GM15510 (cell line): Measurements from ENCODE around the gene NR1H4.

ENCODE experiments used
- POLR2A ChIP-seq: IDR thresholded peaks from 3 replicates; pipeline ENCODE4 v1.6.1; 2011; ENCODE audit warnings: borderline replicate concordance; ENCODE audit not compliant: insufficient read length; ENCODE audit errors: extremely low read depth

Gene NR1H4

DNA sequence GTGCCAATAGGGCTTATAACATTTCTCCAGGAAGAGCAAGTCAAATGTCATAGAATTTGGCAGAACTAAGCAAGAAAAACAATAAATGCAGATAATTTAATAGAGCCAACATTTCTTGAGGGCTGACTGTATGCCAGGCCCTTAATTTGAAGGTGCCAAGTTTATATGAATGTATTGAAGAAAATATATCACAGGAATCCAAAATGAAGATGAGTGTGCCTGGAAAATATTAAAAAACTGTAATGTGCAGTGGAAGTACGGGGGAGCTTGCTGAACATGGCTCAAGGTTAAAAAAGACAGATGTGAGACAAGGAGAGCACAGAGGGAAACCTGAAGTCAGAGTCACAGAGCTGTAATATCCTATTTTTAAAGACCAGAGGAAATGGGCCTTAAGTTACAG, 16.4 kb downstream of the NR1H4 start:
- TF ChIP-seq POLR2A = no peak

DNA sequence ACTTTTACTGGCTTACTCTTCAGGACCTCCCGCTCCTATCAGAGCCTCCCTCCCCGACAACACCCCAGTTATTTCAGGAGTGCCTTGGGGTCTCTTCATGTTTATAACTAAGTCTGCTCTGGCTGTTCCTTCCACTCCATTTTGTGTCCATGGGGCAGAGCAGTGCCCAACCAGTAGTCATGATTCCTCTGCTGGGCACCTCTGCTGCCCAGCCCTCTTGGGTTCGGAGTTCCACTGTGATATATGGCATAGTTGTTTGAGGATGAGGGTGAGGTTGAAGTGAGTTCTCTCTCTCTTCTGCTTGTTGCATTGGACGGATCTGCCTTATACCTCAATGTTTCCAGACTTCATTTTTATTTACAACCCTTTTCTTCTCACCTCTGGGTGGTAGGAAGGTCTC, 17.4 kb downstream of the NR1H4 start:
- no peak for TF ChIP-seq POLR2A

GRCh38 chr12:100493396-100494012, 19.8 kb downstream of the NR1H4 start:
- no peak for TF ChIP-seq POLR2A

- TF ChIP-seq POLR2A = no peak
Measured at GRCh38 chr12:100494026-100494425, 20.4 kb downstream of the NR1H4 start.

DNA sequence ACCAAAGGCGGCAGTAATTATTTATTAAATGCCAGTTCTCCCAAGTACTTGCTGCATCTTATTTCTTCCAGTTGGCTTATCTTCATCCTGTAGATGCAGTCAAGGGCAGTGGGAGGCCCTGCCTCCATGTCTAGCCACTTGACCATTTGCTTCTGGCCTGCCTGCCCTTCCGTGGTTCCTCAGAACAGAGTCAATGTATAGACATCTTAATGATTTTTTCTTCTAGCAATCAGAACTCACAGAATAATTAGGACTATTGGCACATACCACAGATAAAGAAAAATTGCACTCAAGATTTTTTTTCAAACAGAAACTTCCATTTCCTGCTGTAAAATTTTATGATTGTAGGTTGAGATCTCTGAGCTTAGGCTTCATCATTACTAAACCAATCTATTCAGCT, 20.9 kb downstream of the NR1H4 start:
- TF ChIP-seq POLR2A = no peak

DNA sequence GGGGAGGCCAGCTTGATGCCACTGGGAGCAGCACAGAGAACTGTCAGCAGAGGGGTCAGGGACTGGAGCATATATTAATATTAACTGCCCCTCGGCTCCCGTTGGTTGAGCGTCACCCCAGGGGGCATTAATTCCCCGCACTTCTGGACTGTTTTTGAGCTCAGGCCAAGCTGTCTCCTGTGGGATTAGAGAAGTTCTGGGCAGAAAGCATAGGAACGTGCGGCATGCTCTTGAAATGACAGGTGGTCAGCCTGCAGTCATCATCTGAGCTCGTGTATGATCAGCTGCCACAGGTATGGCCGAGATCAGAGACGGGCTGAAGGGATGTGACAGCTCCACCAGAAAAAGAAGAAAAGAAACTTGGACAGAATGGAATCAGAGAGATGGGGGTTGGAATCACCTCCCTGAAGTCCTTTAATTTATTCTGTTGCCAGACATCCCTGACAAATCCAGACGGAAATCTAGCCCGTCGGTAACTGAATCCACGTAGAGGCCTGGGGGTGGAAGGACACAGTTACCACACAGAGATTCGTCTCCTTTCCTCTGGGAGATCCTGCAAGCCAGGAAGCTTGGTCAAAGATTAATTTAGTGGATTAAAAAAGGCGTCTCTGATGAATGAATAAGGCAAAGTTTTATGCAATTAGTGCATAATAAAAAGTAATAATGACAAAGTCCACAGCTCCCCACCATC, 23.6 kb downstream of the NR1H4 start:
- no peak for TF ChIP-seq POLR2A

DNA sequence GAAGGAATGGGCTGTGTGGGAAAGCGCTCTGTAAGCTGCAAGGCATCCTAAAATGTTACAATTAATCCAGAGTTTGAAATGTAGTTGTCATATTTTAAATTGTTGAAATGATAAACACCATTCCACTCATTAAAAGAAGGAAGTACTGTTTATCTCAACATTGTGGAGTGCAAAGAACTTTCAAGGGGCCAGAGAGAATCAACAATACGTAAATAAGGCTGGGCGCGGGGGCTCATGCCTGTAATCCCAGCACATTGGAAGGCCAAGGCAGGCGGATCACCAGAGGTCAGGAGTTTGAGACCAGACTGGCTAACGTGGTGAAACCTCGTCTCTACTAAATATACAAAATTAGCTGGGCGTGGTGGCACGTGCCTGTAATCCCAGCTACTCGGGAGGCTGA, 24.5 kb downstream of the NR1H4 start:
- TF ChIP-seq POLR2A = no peak

GRCh38 chr12:100499416-100499815, 25.8 kb downstream of the NR1H4 start:
- no peak for TF ChIP-seq POLR2A

GRCh38 chr12:100503228-100503628, 29.6 kb downstream of the NR1H4 start:
- TF ChIP-seq POLR2A = no peak

DNA sequence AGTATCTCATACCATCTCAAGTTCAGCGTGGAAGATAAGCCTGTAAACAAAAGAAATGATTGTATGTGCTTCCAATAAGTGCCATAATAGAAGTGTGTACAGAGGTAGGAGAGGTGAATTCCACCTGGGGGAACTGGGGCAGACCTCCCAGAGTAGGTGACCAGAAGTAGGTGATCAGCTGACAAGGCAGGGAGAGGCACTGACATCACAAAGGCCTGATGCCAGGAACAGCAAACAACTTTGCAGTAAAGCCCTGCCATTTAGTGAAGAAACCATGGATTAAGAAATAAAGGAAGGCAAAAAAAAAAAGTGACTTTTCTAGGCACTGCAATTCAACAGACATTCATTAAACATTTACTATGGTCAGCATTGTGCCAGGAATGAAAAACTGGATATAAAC, 31.1 kb downstream of the NR1H4 start:
- TF ChIP-seq POLR2A = no peak

DNA sequence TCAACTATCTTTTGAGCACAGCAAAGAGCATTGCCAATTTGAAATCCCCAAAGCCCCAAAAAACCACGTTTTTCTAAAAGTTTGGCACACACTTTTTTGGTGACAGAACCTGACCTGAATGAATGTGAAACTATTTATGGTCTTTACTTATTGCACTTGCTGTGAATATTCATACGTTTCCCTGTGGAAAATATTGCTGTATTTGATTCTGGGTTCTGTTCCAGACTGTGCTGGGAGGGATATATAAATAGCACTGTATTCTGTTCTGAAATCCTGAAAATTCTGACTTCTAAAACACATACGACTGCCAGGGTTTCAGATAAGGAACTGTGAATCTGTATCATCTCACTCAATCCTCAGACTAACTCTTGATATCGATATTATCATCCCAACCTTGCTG, 35.1 kb downstream of the NR1H4 start:
- TF ChIP-seq POLR2A = no peak

- no peak for TF ChIP-seq POLR2A
Measured at GRCh38 chr12:100512692-100513091, 39.0 kb downstream of the NR1H4 start.

- no peak for TF ChIP-seq POLR2A
Measured at GRCh38 chr12:100515968-100516367, 42.3 kb downstream of the NR1H4 start.

- TF ChIP-seq POLR2A = no peak
Measured at GRCh38 chr12:100518376-100518775, 44.7 kb downstream of the NR1H4 start.

- no peak for TF ChIP-seq POLR2A
Measured at GRCh38 chr12:100520048-100520769, 46.5 kb downstream of the NR1H4 start.

- TF ChIP-seq POLR2A = no peak
Measured at GRCh38 chr12:100521958-100522357, 48.3 kb downstream of the NR1H4 start.

DNA sequence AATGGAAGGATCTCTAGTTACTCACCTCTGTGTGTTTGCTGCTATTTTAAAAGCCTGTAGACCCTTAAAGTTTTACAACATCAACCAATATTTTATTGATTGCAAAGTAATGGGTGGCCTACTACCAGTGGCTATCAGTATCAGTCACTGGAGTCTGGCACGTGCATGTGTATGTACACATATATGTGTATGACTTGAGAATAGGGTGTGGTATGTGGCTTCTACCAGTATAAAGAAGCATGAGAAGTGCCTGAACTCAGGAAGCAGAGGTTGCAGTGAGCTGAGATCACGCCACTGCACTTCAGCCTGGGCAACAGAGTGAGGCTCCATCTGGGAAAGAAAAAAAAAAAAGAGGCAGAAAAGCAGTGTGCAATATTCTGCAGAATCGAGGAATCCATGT, 54.4 kb downstream of the NR1H4 start:
- TF ChIP-seq POLR2A = no peak
